ENCODE results near the gene ELAPOR2. TPM values are rescaled to one million over a fixed set of nuclear protein-coding genes. Genes with fewer than 3 reads are reported as not detected.
A peak's percentile ranks its signal among the peaks of the same experiment; 100 is the strongest.

Gene ELAPOR2
- total and polyA plus RNA-seq, 9 of the 15 experiments (the other 6 are each of a cell fraction or from before 2014, with no cell fraction given) = 9.2 to 72.0 (median 35.0) TPM

GRCh38 chr7:87060288-87060537, 759 bp upstream of the ELAPOR2 start (continued):
- TF ChIP-seq RNF219 (CRISPR knock-in tag; IDR thresholded peaks at IDR 0.05) (no peak), MGA (IDR thresholded peaks at IDR 0.05) (0 out of 2 replicates have a peak, but pooled peaks have one; percentile 46), ZZZ3 (IDR thresholded peaks at IDR 0.05) (0 out of 2 replicates have a peak, but pooled peaks have one; percentile 10), SOX6 (IDR thresholded peaks at IDR 0.05) (no peak), CXXC5 (CRISPR knock-in tag; IDR thresholded peaks at IDR 0.05) (no peak), PBX2 (CRISPR knock-in tag; IDR thresholded peaks at IDR 0.05; ENCODE audit: low read depth) (no peak), PBX2 (tag; conservative IDR thresholded peaks at IDR 0.05; ENCODE audit: low read depth) (peak; percentile 4; the same call in 1 of the 2 replicates), L3MBTL2 (IDR thresholded peaks at IDR 0.05) (0 out of 2 replicates have a peak, but pooled peaks have one; percentile 7), ZNF589 (CRISPR knock-in tag; IDR thresholded peaks at IDR 0.05; ENCODE audit: low read depth) (peak; percentile 63; the same call in 1 of the 2 replicates)

All from K562 (cell line).